Subcutaneous abdominal adipose tissue (tissue), 5 donors: ENCODE results near the gene UNKL.

Experiments
- H3K27ac ChIP-seq: one replicate; pipeline ENCODE4 v1.7.0; 2013; ENCODE audit warnings: low read depth, mild to moderate bottlenecking, inconsistent platforms, low read length, moderate library complexity
- H3K27me3 ChIP-seq, 5 donors: one replicate each; pipeline ENCODE4 v1.7.0; 2013; ENCODE audit warnings: low read length in 5 of 5, inconsistent platforms in 1 of 5; ENCODE audit not compliant: control insufficient read depth in 5 of 5, insufficient read depth in 4 of 5
- H3K36me3 ChIP-seq, 5 donors: one replicate each; pipeline ENCODE4 v1.7.0; 2013; ENCODE audit warnings: low read length in 5 of 5; ENCODE audit not compliant: control insufficient read depth in 5 of 5, insufficient read depth in 5 of 5
- H3K4me1 ChIP-seq, 5 donors: one replicate each; pipeline ENCODE4 v1.7.0; 2013; ENCODE audit warnings: low read length in 5 of 5, mild to moderate bottlenecking in 3 of 5, moderate library complexity in 1 of 5; ENCODE audit not compliant: control insufficient read depth in 5 of 5, insufficient read depth in 5 of 5
- H3K4me3 ChIP-seq, 5 donors: one replicate each; pipeline ENCODE4 v1.7.0; 2013; ENCODE audit warnings: low read length in 5 of 5, low read depth in 1 of 5
- H3K9ac ChIP-seq, 5 donors: one replicate each; pipeline ENCODE4 v1.7.0; 2013; ENCODE audit warnings: low read length in 5 of 5, mild to moderate bottlenecking in 4 of 5, moderate library complexity in 3 of 5
- H3K9me3 ChIP-seq, 5 donors: one replicate each; pipeline ENCODE4 v1.7.0; 2013; ENCODE audit warnings: low read length in 5 of 5; ENCODE audit not compliant: control insufficient read depth in 5 of 5
- donor health status: healthy.
- donor health status: healthy.
- donor health status: healthy.
- donor health status: healthy.
- donor health status: healthy.

The UNKL gene

GRCh38 chr16:1335211-1335971, 79.1 kb downstream of the UNKL start:
- Histone ChIP-seq H3K9me3 (peaks cover 0 to 3% (median 2%) of the 10 kb centered on the region in 5 donors), H3K9ac (no peak overlapping the region), H3K36me3 (peaks cover 0 to 9% (median 3%) of the 10 kb centered on the region in 5 donors), H3K27ac (no peak overlapping the region), H3K4me3 (no peak overlapping the region), H3K4me1 (peaks cover 0 to 38% (median 30%) of the 10 kb centered on the region in 5 donors), H3K27me3 (peaks cover 30 to 57% (median 46%) of the 10 kb centered on the region in 5 donors)

- Histone ChIP-seq H3K27me3 (peaks cover 30 to 55% (median 46%) of the 10 kb centered on the region in 5 donors), H3K9ac (no peak overlapping the region), H3K27ac (no peak overlapping the region), H3K9me3 (peaks cover 0 to 7% (median 3%) of the 10 kb centered on the region in 5 donors), H3K4me3 (peak overlapping the region in 1 of 5 donors; percentile 67), H3K36me3 (peaks cover 0 to 3% (median 0%) of the 10 kb centered on the region in 5 donors), H3K4me1 (peaks cover 0 to 38% (median 30%) of the 10 kb centered on the region in 5 donors)
Observed at GRCh38 chr16:1334739-1335138, 79.8 kb downstream of the UNKL start.

- Histone ChIP-seq H3K4me3 (peak overlapping the region in 2 of 5 donors; percentile 66 to 67), H3K27ac (no peak overlapping the region), H3K27me3 (peaks cover 30 to 55% (median 46%) of the 10 kb centered on the region in 5 donors), H3K9ac (peak overlapping the region in 1 of 5 donors; percentile 47), H3K4me1 (peaks cover 0 to 38% (median 30%) of the 10 kb centered on the region in 5 donors), H3K36me3 (no peaks in the 10 kb centered on the region), H3K9me3 (peaks cover 0 to 7% (median 3%) of the 10 kb centered on the region in 5 donors)
Observed at GRCh38 chr16:1333854-1334700, 80.4 kb downstream of the UNKL start.

- peaks cover 30 to 53% (median 45%) of the 10 kb centered on the region in 5 donors for H3K27me3 ChIP-seq
- H3K4me1 ChIP-seq: peaks cover 0 to 38% (median 30%) of the 10 kb centered on the region in 5 donors
- no peaks in the 10 kb centered on the region for H3K36me3 ChIP-seq
- peak within 1 kb of the TSS in 2 of 5 donors; percentile 30 to 59 for H3K9ac ChIP-seq
- H3K4me3 ChIP-seq: peak within 1 kb of the TSS in 4 of 5 donors; percentile 28 to 67 (median 58)
- H3K27ac ChIP-seq: no peak within 1 kb of the TSS
- peaks cover 0 to 7% (median 3%) of the 10 kb centered on the region in 5 donors for H3K9me3 ChIP-seq
Observed at GRCh38 chr16:1333149-1333812, 81.2 kb downstream of the UNKL start, which contains the start of gene BAIAP3. TSS of gene BAIAP3 (plus strand) at chr16:1333645. CDS start at chr16:1338550, 4,905 bp downstream.

GRCh38 chr16:1332618-1333148, 81.8 kb downstream of the UNKL start:
- peaks cover 0 to 7% (median 3%) of the 10 kb centered on the region in 5 donors for H3K9me3 ChIP-seq
- peaks cover 28 to 48% (median 41%) of the 10 kb centered on the region in 5 donors for H3K27me3 ChIP-seq
- H3K36me3 ChIP-seq: no peaks in the 10 kb centered on the region
- H3K4me1 ChIP-seq: peaks cover 0 to 38% (median 30%) of the 10 kb centered on the region in 5 donors
- H3K27ac ChIP-seq: no peak overlapping the region
- H3K9ac ChIP-seq: peak overlapping the region in 2 of 5 donors; percentile 37 to 59
- peak overlapping the region in 4 of 5 donors; percentile 28 to 67 (median 58) for H3K4me3 ChIP-seq

GRCh38 chr16:1331712-1332617, 82.5 kb downstream of the UNKL start:
- Histone ChIP-seq H3K4me3 (peak overlapping the region; percentile 8 to 67 (median 62)), H3K4me1 (peaks cover 0 to 38% (median 30%) of the 10 kb centered on the region in 5 donors), H3K27me3 (peaks cover 26 to 44% (median 41%) of the 10 kb centered on the region in 5 donors), H3K27ac (peak overlapping the region; percentile 50), H3K9me3 (peaks cover 0 to 7% (median 3%) of the 10 kb centered on the region in 5 donors), H3K36me3 (no peaks in the 10 kb centered on the region), H3K9ac (peak overlapping the region in 3 of 5 donors; percentile 33 to 59 (median 46))

GRCh38 chr16:1330931-1331711, 83.4 kb downstream of the UNKL start:
- Histone ChIP-seq H3K27ac (peak overlapping the region; percentile 50), H3K36me3 (no peaks in the 10 kb centered on the region), H3K4me3 (peak overlapping the region; percentile 1 to 67 (median 62)), H3K9ac (peak overlapping the region in 2 of 5 donors; percentile 20 to 46), H3K4me1 (peaks cover 1 to 39% (median 30%) of the 10 kb centered on the region in 5 donors), H3K27me3 (peaks cover 26 to 41% (median 33%) of the 10 kb centered on the region in 5 donors), H3K9me3 (peaks cover 0 to 7% (median 3%) of the 10 kb centered on the region in 5 donors)

- Histone ChIP-seq H3K27me3 (peaks cover 24 to 35% (median 28%) of the 10 kb centered on the region in 5 donors), H3K4me1 (peaks cover 1 to 46% (median 30%) of the 10 kb centered on the region in 5 donors), H3K27ac (no peak overlapping the region), H3K9me3 (peaks cover 0 to 7% (median 3%) of the 10 kb centered on the region in 5 donors), H3K9ac (no peak overlapping the region), H3K4me3 (no peak overlapping the region), H3K36me3 (peaks cover 0 to 6% (median 4%) of the 10 kb centered on the region in 5 donors)
Observed at GRCh38 chr16:1330260-1330914, 84.1 kb downstream of the UNKL start.
